GM12878 (cell line): Measurements from ENCODE around the gene ACKR2. TPM values are rescaled to one million over a fixed set of nuclear protein-coding genes. Genes with fewer than 3 reads are reported as not detected.

Source experiments
- BHLHE40 ChIP-seq, 2 experiments: fragments of 450-650 bp in 1 of 2; IDR thresholded peaks; 2 replicates each; pipeline ENCODE4 v1.6.1; 2011 to 2017; ENCODE audit warnings: low read depth in 2 of 2, borderline replicate concordance in 1 of 2, improper control_type of control experiment in 1 of 2, low read length in 1 of 2, mild to moderate bottlenecking in 1 of 2
- IKZF2 ChIP-seq, 2 experiments: fragments of 450-650 bp; IDR thresholded peaks; 2 replicates each; pipeline ENCODE4 v1.6.1; 2017; ENCODE audit warnings: mild to moderate bottlenecking in 2 of 2, moderate library complexity in 2 of 2
- MYB ChIP-seq: fragments of 150-350 bp; IDR thresholded peaks from 2 replicates; pipeline ENCODE4 v1.6.1; 2014; ENCODE audit warnings: mild to moderate bottlenecking, low read depth, low read length, borderline replicate concordance
- RB1 ChIP-seq: fragments of 450-650 bp; formaldehyde crosslinking; IDR thresholded peaks from 2 replicates; pipeline ENCODE4 v1.6.1; 2017; ENCODE audit warnings: mild to moderate bottlenecking, borderline replicate concordance
- SIN3A ChIP-seq: IDR thresholded peaks from 2 replicates; pipeline ENCODE4 v1.6.1; 2012; ENCODE audit warnings: low read depth, low read length, improper control_type of control experiment
- SREBF2 ChIP-seq: IDR thresholded peaks from 2 replicates; pipeline ENCODE4 v1.6.1; 2012; ENCODE audit warnings: mild to moderate bottlenecking, low read length
- ZNF24 ChIP-seq: fragments of 450-650 bp; IDR thresholded peaks from 2 replicates; pipeline ENCODE4 v1.6.1; 2017; ENCODE audit warnings: antibody characterized with exemption, mild to moderate bottlenecking
- polyA plus RNA-seq, 11 experiments: library from polyadenylated mRNA; depleted of rRNA in 4 of 11; unstranded in 6 of 11; stranded (reverse) in 5 of 11; fragments of >200 nt; fragmentation: Nextera tagmentation in 4 of 11; fragmentation: Illumina TruSeq in 1 of 11; extraction: Ambion mirVana in 4 of 11; extraction: Trizol in 1 of 11; gene quantifications; 1 replicate in 1 of 11; 2 replicates in 10 of 11; pipeline versions ENCODE4 v1.2.1 to v1.2.3, GENCODE V29; 2011 to 2016; ENCODE audit warnings: inconsistent platforms in 2 of 11, missing spikeins in 2 of 11, low read depth in 1 of 11
- total RNA-seq, 4 experiments: library from RNA; depleted of rRNA in 3 of 4; stranded (reverse); fragments of >200 nt in 3 of 4; fragmentation: Illumina TruSeq in 1 of 4; extraction: Trizol in 1 of 4; gene quantifications; 2 replicates each; pipeline versions ENCODE4 v1.2.1 to v1.2.3, GENCODE V29; 2013 to 2021
- TF ChIP-seq, protein P1 (sequence below): IDR thresholded peaks from 2 replicates; pipeline ENCODE4 v1.6.1; 2011; ENCODE audit warnings: borderline replicate concordance, low read depth, mild to moderate bottlenecking, moderate library complexity, low read length; ENCODE audit not compliant: insufficient read depth, poor library complexity, severe bottlenecking
- TF ChIP-seq, protein P2 (sequence below): IDR thresholded peaks from 2 replicates; pipeline ENCODE4 v1.6.1; 2012; ENCODE audit warnings: mild to moderate bottlenecking, low read depth, low read length
- TF ChIP-seq, protein P3 (sequence below): fragments of 450-650 bp; IDR thresholded peaks from 2 replicates; pipeline ENCODE4 v1.6.1; 2017; ENCODE audit warnings: antibody characterized with exemption, mild to moderate bottlenecking, moderate library complexity
- TF ChIP-seq, protein P4 (sequence below): IDR thresholded peaks from 2 replicates; pipeline ENCODE4 v1.6.1; 2012; ENCODE audit warnings: improper control_type of control experiment, low read depth, low read length; ENCODE audit not compliant: insufficient replicate concordance

The ACKR2 gene
- total and polyA plus RNA-seq, 10 of the 15 experiments (the other 5 are each of a cell fraction or from before 2014, with no cell fraction given), result 0.05 to 0.91 (median 0.23) TPM; not detected in 2

DNA sequence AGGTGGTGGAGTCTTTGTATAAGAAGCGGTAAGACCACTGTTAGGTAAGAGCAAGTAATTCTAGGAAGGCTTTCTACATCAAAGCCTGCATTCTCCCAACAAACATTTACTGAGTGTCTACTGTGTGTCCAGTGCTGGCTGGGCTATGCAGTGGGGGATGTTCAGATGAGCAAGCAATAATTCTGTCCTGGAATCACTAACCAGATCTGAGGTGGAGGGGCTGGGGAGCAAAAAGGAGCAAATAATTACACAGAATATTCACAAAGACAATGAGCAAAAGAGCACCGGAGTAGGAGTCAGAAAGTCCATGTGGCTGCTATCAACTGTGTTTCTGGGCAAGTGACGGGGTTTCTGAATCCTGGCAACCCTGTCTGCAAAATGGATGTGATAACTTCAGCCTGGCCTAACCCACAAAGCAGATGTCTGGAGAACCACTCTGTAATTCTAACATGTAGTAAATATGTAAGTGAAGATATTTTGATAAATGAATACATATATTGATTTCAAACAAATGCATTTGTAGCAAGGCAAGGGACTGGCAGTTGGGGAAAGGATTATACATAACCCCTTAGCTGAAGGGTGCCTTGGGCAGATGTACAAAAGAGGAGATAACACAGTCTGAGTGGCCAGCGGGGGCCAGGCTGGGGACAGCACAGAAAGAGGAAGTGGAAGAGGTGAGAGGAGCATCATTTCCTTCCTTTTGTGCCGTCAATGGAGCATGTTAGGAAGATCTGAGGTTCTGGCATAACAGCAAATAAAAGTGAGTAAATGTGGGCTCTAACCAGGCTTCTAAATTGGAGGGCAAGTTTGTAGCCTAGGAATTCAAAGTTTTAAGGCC is 37.7 kb downstream of the ACKR2 start (continued):
- TF ChIP-seq, protein P1, sequence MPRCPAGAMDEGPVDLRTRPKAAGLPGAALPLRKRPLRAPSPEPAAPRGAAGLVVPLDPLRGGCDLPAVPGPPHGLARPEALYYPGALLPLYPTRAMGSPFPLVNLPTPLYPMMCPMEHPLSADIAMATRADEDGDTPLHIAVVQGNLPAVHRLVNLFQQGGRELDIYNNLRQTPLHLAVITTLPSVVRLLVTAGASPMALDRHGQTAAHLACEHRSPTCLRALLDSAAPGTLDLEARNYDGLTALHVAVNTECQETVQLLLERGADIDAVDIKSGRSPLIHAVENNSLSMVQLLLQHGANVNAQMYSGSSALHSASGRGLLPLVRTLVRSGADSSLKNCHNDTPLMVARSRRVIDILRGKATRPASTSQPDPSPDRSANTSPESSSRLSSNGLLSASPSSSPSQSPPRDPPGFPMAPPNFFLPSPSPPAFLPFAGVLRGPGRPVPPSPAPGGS, result no peak
- no peak for TF ChIP-seq ZNF24
- TF ChIP-seq BHLHE40 (IDR thresholded peaks at IDR 0.05; ENCODE audit: borderline replicate concordance in 1 of 2, low read depth in 2 of 2, low read length in 1 of 2), result no peak
- TF ChIP-seq RB1, result no peak
- TF ChIP-seq SIN3A, result no peak
- TF ChIP-seq, protein P2, sequence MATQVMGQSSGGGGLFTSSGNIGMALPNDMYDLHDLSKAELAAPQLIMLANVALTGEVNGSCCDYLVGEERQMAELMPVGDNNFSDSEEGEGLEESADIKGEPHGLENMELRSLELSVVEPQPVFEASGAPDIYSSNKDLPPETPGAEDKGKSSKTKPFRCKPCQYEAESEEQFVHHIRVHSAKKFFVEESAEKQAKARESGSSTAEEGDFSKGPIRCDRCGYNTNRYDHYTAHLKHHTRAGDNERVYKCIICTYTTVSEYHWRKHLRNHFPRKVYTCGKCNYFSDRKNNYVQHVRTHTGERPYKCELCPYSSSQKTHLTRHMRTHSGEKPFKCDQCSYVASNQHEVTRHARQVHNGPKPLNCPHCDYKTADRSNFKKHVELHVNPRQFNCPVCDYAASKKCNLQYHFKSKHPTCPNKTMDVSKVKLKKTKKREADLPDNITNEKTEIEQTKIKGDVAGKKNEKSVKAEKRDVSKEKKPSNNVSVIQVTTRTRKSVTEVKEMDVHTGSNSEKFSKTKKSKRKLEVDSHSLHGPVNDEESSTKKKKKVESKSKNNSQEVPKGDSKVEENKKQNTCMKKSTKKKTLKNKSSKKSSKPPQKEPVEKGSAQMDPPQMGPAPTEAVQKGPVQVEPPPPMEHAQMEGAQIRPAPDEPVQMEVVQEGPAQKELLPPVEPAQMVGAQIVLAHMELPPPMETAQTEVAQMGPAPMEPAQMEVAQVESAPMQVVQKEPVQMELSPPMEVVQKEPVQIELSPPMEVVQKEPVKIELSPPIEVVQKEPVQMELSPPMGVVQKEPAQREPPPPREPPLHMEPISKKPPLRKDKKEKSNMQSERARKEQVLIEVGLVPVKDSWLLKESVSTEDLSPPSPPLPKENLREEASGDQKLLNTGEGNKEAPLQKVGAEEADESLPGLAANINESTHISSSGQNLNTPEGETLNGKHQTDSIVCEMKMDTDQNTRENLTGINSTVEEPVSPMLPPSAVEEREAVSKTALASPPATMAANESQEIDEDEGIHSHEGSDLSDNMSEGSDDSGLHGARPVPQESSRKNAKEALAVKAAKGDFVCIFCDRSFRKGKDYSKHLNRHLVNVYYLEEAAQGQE, result no peak
- TF ChIP-seq, protein P3, sequence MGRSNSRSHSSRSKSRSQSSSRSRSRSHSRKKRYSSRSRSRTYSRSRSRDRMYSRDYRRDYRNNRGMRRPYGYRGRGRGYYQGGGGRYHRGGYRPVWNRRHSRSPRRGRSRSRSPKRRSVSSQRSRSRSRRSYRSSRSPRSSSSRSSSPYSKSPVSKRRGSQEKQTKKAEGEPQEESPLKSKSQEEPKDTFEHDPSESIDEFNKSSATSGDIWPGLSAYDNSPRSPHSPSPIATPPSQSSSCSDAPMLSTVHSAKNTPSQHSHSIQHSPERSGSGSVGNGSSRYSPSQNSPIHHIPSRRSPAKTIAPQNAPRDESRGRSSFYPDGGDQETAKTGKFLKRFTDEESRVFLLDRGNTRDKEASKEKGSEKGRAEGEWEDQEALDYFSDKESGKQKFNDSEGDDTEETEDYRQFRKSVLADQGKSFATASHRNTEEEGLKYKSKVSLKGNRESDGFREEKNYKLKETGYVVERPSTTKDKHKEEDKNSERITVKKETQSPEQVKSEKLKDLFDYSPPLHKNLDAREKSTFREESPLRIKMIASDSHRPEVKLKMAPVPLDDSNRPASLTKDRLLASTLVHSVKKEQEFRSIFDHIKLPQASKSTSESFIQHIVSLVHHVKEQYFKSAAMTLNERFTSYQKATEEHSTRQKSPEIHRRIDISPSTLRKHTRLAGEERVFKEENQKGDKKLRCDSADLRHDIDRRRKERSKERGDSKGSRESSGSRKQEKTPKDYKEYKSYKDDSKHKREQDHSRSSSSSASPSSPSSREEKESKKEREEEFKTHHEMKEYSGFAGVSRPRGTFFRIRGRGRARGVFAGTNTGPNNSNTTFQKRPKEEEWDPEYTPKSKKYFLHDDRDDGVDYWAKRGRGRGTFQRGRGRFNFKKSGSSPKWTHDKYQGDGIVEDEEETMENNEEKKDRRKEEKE, result no peak
- TF ChIP-seq, protein P4, sequence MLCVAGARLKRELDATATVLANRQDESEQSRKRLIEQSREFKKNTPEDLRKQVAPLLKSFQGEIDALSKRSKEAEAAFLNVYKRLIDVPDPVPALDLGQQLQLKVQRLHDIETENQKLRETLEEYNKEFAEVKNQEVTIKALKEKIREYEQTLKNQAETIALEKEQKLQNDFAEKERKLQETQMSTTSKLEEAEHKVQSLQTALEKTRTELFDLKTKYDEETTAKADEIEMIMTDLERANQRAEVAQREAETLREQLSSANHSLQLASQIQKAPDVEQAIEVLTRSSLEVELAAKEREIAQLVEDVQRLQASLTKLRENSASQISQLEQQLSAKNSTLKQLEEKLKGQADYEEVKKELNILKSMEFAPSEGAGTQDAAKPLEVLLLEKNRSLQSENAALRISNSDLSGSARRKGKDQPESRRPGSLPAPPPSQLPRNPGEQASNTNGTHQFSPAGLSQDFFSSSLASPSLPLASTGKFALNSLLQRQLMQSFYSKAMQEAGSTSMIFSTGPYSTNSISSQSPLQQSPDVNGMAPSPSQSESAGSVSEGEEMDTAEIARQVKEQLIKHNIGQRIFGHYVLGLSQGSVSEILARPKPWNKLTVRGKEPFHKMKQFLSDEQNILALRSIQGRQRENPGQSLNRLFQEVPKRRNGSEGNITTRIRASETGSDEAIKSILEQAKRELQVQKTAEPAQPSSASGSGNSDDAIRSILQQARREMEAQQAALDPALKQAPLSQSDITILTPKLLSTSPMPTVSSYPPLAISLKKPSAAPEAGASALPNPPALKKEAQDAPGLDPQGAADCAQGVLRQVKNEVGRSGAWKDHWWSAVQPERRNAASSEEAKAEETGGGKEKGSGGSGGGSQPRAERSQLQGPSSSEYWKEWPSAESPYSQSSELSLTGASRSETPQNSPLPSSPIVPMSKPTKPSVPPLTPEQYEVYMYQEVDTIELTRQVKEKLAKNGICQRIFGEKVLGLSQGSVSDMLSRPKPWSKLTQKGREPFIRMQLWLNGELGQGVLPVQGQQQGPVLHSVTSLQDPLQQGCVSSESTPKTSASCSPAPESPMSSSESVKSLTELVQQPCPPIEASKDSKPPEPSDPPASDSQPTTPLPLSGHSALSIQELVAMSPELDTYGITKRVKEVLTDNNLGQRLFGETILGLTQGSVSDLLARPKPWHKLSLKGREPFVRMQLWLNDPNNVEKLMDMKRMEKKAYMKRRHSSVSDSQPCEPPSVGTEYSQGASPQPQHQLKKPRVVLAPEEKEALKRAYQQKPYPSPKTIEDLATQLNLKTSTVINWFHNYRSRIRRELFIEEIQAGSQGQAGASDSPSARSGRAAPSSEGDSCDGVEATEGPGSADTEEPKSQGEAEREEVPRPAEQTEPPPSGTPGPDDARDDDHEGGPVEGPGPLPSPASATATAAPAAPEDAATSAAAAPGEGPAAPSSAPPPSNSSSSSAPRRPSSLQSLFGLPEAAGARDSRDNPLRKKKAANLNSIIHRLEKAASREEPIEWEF, result no peak
- no peak for TF ChIP-seq MYB
- TF ChIP-seq SREBF2, result no peak
- peak in 1 of 2 experiments; percentile 31; a peak in 2 of 4 replicates for TF ChIP-seq IKZF2 (IDR thresholded peaks at IDR 0.05)
